GM12878 (cell line): ENCODE data around the gene GOLIM4. TPM values are rescaled to one million over a fixed set of nuclear protein-coding genes. Genes with fewer than 3 reads are reported as not detected.

Experiments used
- ATAC-seq: fragments of 200-7000 bp; cut with Tn5 transposase; 3 replicates; pipeline ENCODE4 v1.9.1; 2020; ENCODE audit warnings: mild to moderate bottlenecking, moderate library complexity
- BruUV-seq: library from RNA; stranded (reverse); fragments of 400-500 nt; replicated peaks from 2 replicates; lab custom pipeline; 2021; lab: Mats Ljungman, UMichigan
- CTCF ChIA-PET: fragments of 300-600 bp; sonication (Branson Sonifier 250); formaldehyde crosslinking; extraction: SDS; loops from one replicate; lab custom pipeline; 2021; ENCODE audit warnings: inconsistent platforms; lab: Yijun Ruan, JAX
- POLR2A ChIA-PET: fragments of 350-600 bp; formaldehyde crosslinking; extraction: SDS; loops from one replicate; lab custom pipeline; 2021; ENCODE audit warnings: inconsistent platforms; lab: Charles Lee
- RAD21 ChIA-PET: fragments of 300-600 bp; sonication (Branson Sonifier 250); formaldehyde crosslinking; loops from one replicate; lab custom pipeline; 2023; ENCODE audit warnings: antibody characterized with exemption; ENCODE audit not compliant: unreplicated experiment; lab: Charles Lee
- SMC1A ChIA-PET: fragments of 300-600 bp; sonication (Branson Sonifier 250); formaldehyde crosslinking; loops from one replicate; lab custom pipeline; 2023; ENCODE audit not compliant: unreplicated experiment, uncharacterized antibody; lab: Charles Lee
- DNase-seq: peaks from one replicate; pipeline ENCODE4 v3.0.0-alpha.2; 2011; ENCODE audit warnings: low read depth, low spot score
- FAIRE-seq: peaks from 3 replicates; lab custom pipeline; 2011; peaks lifted over from hg19 to GRCh38; lab: Jason Lieb, UNC
- H2AFZ ChIP-seq: 2 replicates; pipeline ENCODE4 v1.6.0; 2011; ENCODE audit warnings: low read depth, low read length, control low read depth; ENCODE audit not compliant: control insufficient read depth
- H3K27ac ChIP-seq: 2 replicates; pipeline ENCODE4 v1.5.1; 2011; ENCODE audit warnings: control low read depth; ENCODE audit not compliant: control insufficient read depth, insufficient read depth
- H3K27me3 ChIP-seq, 2 experiments: replicated peaks in 1 of 2; 2 replicates each; pipeline versions ENCODE4 v1.6.0 to v1.6.1; 2011; ENCODE audit warnings: low read length in 1 of 2; ENCODE audit not compliant: control insufficient read depth in 2 of 2, insufficient read depth in 2 of 2
- H3K36me3 ChIP-seq, 2 experiments: 2 replicates each; pipeline ENCODE4 v1.5.1; 2011; ENCODE audit warnings: low read length in 1 of 2; ENCODE audit not compliant: control insufficient read depth in 2 of 2, insufficient read depth in 2 of 2
- H3K4me1 ChIP-seq: 2 replicates; pipeline ENCODE4 v1.6.1; 2011; ENCODE audit warnings: mild to moderate bottlenecking, low read length, moderate library complexity, mixed read lengths; ENCODE audit not compliant: control insufficient read depth, insufficient read depth
- H3K4me2 ChIP-seq: 2 replicates; pipeline ENCODE4 v1.6.0; 2011; ENCODE audit warnings: control low read depth; ENCODE audit not compliant: control insufficient read depth, insufficient read depth
- H3K4me3 ChIP-seq: fragments of 200-600 bp; sonication (generic); 2 replicates; pipeline ENCODE4 v1.5.1; 2016
- H3K79me2 ChIP-seq: 2 replicates; pipeline ENCODE4 v1.6.0; 2011; ENCODE audit warnings: low read length; ENCODE audit not compliant: control insufficient read depth, insufficient read depth
- H3K9ac ChIP-seq: 2 replicates; pipeline ENCODE4 v1.8.0; 2011; ENCODE audit warnings: low read length, control low read depth, mixed read lengths; ENCODE audit not compliant: control insufficient read depth, insufficient read depth
- H3K9me3 ChIP-seq: replicated peaks from 3 replicates; pipeline ENCODE4 v1.5.1; 2011; ENCODE audit warnings: mild to moderate bottlenecking, low read length; ENCODE audit not compliant: control insufficient read depth, insufficient read depth
- H4K20me1 ChIP-seq: 2 replicates; pipeline ENCODE4 v1.6.0; 2011; ENCODE audit not compliant: control insufficient read depth, insufficient read depth
- MEF2B ChIP-seq: fragments of 450-650 bp; IDR thresholded peaks from 2 replicates; pipeline ENCODE4 v1.6.1; 2018; ENCODE audit warnings: mild to moderate bottlenecking, moderate library complexity; ENCODE audit not compliant: partially characterized antibody, poor library complexity, severe bottlenecking
- MTA3 ChIP-seq: IDR thresholded peaks from 2 replicates; pipeline ENCODE4 v1.6.1; 2012; ENCODE audit warnings: low read length, inconsistent platforms, borderline replicate concordance
- NBN ChIP-seq: fragments of 450-650 bp; IDR thresholded peaks from 2 replicates; pipeline ENCODE4 v1.6.1; 2016
- NFYA ChIP-seq: IDR thresholded peaks from 2 replicates; pipeline ENCODE4 v1.6.1; 2011; ENCODE audit warnings: low read depth, mild to moderate bottlenecking, low read length, improper control_type of control experiment, borderline replicate concordance
- SMARCA5 ChIP-seq: fragments of 450-650 bp; IDR thresholded peaks from 2 replicates; pipeline ENCODE4 v1.6.1; 2017; ENCODE audit warnings: mild to moderate bottlenecking
- SP1 ChIP-seq: IDR thresholded peaks from one replicate; pipeline ENCODE4 v1.6.1; 2011; ENCODE audit warnings: low read depth, low read length
- STAT3 ChIP-seq: IDR thresholded peaks from 2 replicates; pipeline ENCODE4 v1.6.1; 2011; ENCODE audit warnings: low read depth, low read length, improper control_type of control experiment
- ZSCAN29 ChIP-seq: fragments of 450-650 bp; IDR thresholded peaks from 2 replicates; pipeline ENCODE4 v1.6.1; 2017; ENCODE audit warnings: mild to moderate bottlenecking, moderate library complexity
- WGBS: methylation state at CpG from one replicate; pipeline ENCODE4 v1.1.6; 2016; ENCODE audit warnings: low lambda C conversion rate; ENCODE audit not compliant: insufficient replicate concordance, insufficient coverage; ENCODE audit errors: missing lambda C conversion rate; 5-methylcytosine and 5-hydroxymethylcytosine counted together
- in situ Hi-C: fragments of 300-500 bp; cut with MboI; formaldehyde crosslinking; loops from 9 replicates; pipeline ENCODE4 v1.14.3; 2018; ENCODE audit warnings: mixed read lengths
- intact Hi-C: fragments of 100-400 bp; cut with micrococcal nuclease; formaldehyde crosslinking; loops from one replicate; pipeline ENCODE4 v1.14.2; 2022; ENCODE audit not compliant: unreplicated experiment
- polyA plus RNA-seq, 11 experiments: library from polyadenylated mRNA; depleted of rRNA in 4 of 11; unstranded in 6 of 11; stranded (reverse) in 5 of 11; fragments of >200 nt; fragmentation: Nextera tagmentation in 4 of 11; fragmentation: Illumina TruSeq in 1 of 11; extraction: Ambion mirVana in 4 of 11; extraction: Trizol in 1 of 11; gene quantifications; 1 replicate in 1 of 11; 2 replicates in 10 of 11; pipeline versions ENCODE4 v1.2.1 to v1.2.3, GENCODE V29; 2011 to 2016; ENCODE audit warnings: inconsistent platforms in 2 of 11, missing spikeins in 2 of 11, low read depth in 1 of 11
- total RNA-seq, 4 experiments: library from RNA; depleted of rRNA in 3 of 4; stranded (reverse); fragments of >200 nt in 3 of 4; fragmentation: Illumina TruSeq in 1 of 4; extraction: Trizol in 1 of 4; gene quantifications; 2 replicates each; pipeline versions ENCODE4 v1.2.1 to v1.2.3, GENCODE V29; 2013 to 2021
- TF ChIP-seq, protein P1 (sequence below): IDR thresholded peaks from 2 replicates; pipeline ENCODE4 v1.6.1; 2011; ENCODE audit warnings: mild to moderate bottlenecking, low read depth, low read length, moderate library complexity; ENCODE audit not compliant: insufficient replicate concordance
- TF ChIP-seq, protein P2 (sequence below): IDR thresholded peaks from 2 replicates; pipeline ENCODE4 v1.6.1; 2012; ENCODE audit warnings: low read depth, low read length, improper control_type of control experiment
- TF ChIP-seq, protein P3 (sequence below): IDR thresholded peaks from 2 replicates; pipeline ENCODE4 v1.6.1; 2011; ENCODE audit warnings: low read depth, mild to moderate bottlenecking, low read length, moderate library complexity, borderline replicate concordance; ENCODE audit errors: extremely low read depth

Gene GOLIM4
- total and polyA plus RNA-seq, 10 of the 15 experiments (the other 5 are each of a cell fraction or from before 2014, with no cell fraction given), result 11.1 to 32.4 (median 19.3) TPM

DNA sequence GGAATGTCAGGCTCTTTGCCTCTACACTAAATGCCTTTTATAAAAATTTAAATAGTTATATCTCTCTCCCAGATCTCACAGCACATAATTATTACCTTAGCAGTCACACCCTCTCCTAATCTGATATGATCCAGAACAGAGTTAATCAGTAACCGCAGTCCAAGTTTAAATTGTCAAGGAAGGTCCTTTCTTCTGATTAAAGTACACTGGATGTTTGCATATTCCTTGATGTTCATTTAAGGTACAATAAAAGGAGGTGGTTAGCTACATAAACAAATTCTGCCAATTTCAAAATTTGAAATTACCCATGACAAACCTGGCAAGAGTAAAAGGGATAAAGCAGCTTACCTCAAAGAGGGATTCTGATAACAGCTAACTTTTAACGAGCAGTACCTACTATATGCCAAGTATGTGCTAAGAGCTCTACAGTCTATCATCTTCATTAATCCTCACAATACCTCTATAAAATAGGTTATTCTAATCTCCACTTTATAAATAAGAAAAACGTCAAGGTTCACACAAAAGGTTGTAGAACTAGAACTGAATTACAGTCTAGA lies 4.3 kb downstream of the GOLIM4 start:
- ChIA-PET CTCF (interaction anchor here (0.6 to 5.0 kb wide), 5 partner anchors 12 to 75 kb away, joined by 3 to 35 read pairs (median 21); no protein-coding TSS in a partner anchor), SMC1A (interaction anchor here (0.6 to 7.9 kb wide), 8 partner anchors 11 to 74 kb away, joined by 3 to 67 read pairs (median 4); no protein-coding TSS in a partner anchor), POLR2A (interaction anchor here (0.8 to 1.0 kb wide), 3 partner anchors 10 to 29 kb away, joined by 3 to 4 read pairs (median 3); no protein-coding TSS in a partner anchor), RAD21 (interaction anchor here (0.6 to 1.3 kb wide), 5 partner anchors 10 to 70 kb away, joined by 3 to 6 read pairs (median 3); no protein-coding TSS in a partner anchor)
- Histone ChIP-seq H3K27ac (no peak overlapping the region), H4K20me1 (no peaks in the 10 kb centered on the region), H3K9me3 (no peaks in the 10 kb centered on the region), H3K4me1 (peaks cover 11% of the 10 kb centered on the region), H2AFZ (no peak overlapping the region), H3K9ac (no peak overlapping the region), H3K79me2 (peaks cover 84% of the 10 kb centered on the region), H3K36me3 (no peaks in the 10 kb centered on the region), H3K4me3 (peak overlapping the region; percentile 76; the same call in 1 of the 2 replicates), H3K4me2 (peak overlapping the region; percentile 65), H3K27me3 (no peaks in the 10 kb centered on the region)
- FAIRE-seq (no peak), DNase-seq (no peak), ATAC-seq (no peak)
- BruUV-seq, result no TSS peak
- in situ Hi-C loops, result no loop called here
- no peak for TF ChIP-seq SP1
- intact Hi-C loops, result loop anchor here (10.0 kb wide), 1 partner anchor 357 kb away; the partner anchor contains the start of genes PDCD10 and SERPINI1
- 79% methylated on average over 3 of the region's 3 CpGs for WGBS

DNA sequence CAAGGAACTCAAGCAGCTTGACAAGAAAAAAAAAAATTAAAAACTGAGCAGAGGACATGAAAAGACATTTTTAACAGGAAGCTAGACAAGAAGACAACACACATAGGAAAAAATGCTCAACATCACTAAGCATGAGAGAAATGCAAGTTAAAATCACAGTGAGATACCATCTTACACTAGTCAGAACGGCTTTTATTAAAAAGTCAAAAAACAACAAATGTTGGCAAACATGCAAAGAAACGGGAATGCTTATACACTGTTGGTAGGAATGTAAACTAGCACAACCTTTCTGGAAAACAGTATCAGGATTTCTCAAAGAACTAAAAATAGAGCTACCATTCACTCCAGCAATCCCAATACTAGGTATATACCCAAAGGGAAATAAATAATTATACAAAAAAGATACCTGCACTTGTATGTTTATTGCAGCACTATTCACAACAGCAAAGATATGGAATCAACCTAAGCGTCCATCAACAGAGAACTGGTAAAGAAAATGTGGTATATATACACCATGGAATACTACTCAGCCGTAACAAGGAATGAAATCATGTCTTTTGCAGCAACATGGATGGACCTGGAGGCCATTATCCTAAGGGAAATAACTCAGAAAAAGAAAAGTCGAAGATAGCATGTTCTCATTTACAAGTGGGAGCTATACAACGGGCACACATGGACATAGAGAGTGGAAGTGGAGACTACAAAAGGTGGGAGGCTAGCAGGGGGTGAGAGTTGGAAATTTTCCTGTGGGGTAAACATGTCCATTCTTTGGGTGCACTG lies 5.2 kb downstream of the GOLIM4 start:
- Histone ChIP-seq H3K27ac (no peak overlapping the region), H3K36me3 (no peaks in the 10 kb centered on the region), H3K9me3 (no peaks in the 10 kb centered on the region), H3K4me2 (peak overlapping the region; percentile 13; the same call in 1 of the 2 replicates), H3K4me1 (peaks cover 14% of the 10 kb centered on the region), H3K4me3 (no peak overlapping the region; the same call in 1 of the 2 replicates), H4K20me1 (no peaks in the 10 kb centered on the region), H3K79me2 (peaks cover 90% of the 10 kb centered on the region), H2AFZ (no peak overlapping the region), H3K9ac (no peak overlapping the region), H3K27me3 (no peaks in the 10 kb centered on the region)
- intact Hi-C loops, result loop anchor here (10.0 kb wide), 1 partner anchor 356 kb away; the partner anchor contains the start of genes PDCD10 and SERPINI1
- FAIRE-seq, result no peak
- ChIA-PET POLR2A (interaction anchor here (0.8 to 1.1 kb wide), 4 partner anchors 9 to 30 kb away, joined by 3 to 4 read pairs (median 3); no protein-coding TSS in a partner anchor), SMC1A (interaction anchor here (0.7 to 7.9 kb wide), 8 partner anchors 9 to 75 kb away, joined by 3 to 72 read pairs (median 4); no protein-coding TSS in a partner anchor), RAD21 (interaction anchor here (1.3 to 3.0 kb wide), 3 partner anchors 29 to 75 kb away, joined by 3 to 12 read pairs (median 5); no protein-coding TSS in a partner anchor), CTCF (interaction anchor here (0.7 to 5.0 kb wide), 9 partner anchors 9 to 75 kb away, joined by 3 to 35 read pairs (median 5); no protein-coding TSS in a partner anchor)
- ATAC-seq, result no peak
- WGBS, result 91% methylated on average over 6 of the region's 6 CpGs
- in situ Hi-C loops, result no loop called here
- BruUV-seq, result no TSS peak
- DNase-seq, result no peak
- TF ChIP-seq, protein P1, sequence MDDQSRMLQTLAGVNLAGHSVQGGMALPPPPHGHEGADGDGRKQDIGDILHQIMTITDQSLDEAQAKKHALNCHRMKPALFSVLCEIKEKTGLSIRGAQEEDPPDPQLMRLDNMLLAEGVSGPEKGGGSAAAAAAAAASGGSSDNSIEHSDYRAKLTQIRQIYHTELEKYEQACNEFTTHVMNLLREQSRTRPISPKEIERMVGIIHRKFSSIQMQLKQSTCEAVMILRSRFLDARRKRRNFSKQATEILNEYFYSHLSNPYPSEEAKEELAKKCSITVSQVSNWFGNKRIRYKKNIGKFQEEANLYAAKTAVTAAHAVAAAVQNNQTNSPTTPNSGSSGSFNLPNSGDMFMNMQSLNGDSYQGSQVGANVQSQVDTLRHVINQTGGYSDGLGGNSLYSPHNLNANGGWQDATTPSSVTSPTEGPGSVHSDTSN, result no peak
- TF ChIP-seq MEF2B (no peak), NFYA (no peak), SMARCA5 (no peak), MTA3 (no peak), ZSCAN29 (no peak), NBN (no peak), STAT3 (no peak)
- TF ChIP-seq, protein P2, sequence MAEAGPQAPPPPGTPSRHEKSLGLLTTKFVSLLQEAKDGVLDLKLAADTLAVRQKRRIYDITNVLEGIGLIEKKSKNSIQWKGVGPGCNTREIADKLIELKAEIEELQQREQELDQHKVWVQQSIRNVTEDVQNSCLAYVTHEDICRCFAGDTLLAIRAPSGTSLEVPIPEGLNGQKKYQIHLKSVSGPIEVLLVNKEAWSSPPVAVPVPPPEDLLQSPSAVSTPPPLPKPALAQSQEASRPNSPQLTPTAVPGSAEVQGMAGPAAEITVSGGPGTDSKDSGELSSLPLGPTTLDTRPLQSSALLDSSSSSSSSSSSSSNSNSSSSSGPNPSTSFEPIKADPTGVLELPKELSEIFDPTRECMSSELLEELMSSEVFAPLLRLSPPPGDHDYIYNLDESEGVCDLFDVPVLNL, result no peak
- TF ChIP-seq, protein P3, sequence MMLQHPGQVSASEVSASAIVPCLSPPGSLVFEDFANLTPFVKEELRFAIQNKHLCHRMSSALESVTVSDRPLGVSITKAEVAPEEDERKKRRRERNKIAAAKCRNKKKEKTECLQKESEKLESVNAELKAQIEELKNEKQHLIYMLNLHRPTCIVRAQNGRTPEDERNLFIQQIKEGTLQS, result no peak
